Measurements from ENCODE around the gene PPM1B.

The PPM1B gene

DNA sequence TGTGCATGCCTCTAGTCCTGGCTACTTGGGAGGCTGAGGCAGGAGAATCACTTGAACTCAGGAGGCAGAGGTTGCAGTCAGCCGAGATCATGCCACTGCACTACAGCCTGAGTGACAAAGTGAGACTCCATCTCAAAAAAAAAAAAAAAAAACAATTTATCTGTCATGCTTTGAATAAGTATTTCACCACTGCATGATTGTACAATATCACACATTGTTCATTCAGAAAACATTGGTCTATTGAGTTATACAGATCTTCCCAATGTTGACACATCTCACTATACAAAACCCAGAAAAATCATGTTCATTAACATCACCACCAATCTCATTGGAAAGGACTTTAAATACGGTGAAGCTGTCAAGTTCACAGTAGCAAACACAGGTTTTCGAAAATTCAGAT is 46.8 kb upstream of the PPM1B start:
- ATAC-seq (ENCODE audit: insufficient read depth, low read depth) (no peak), DNase-seq (no peak)
- no peak overlapping the region for H3K27ac ChIP-seq (ENCODE audit: low read length)
- no peak overlapping the region for H3K9ac ChIP-seq (ENCODE audit: low read depth, low read length)
- TF ChIP-seq, protein P1, sequence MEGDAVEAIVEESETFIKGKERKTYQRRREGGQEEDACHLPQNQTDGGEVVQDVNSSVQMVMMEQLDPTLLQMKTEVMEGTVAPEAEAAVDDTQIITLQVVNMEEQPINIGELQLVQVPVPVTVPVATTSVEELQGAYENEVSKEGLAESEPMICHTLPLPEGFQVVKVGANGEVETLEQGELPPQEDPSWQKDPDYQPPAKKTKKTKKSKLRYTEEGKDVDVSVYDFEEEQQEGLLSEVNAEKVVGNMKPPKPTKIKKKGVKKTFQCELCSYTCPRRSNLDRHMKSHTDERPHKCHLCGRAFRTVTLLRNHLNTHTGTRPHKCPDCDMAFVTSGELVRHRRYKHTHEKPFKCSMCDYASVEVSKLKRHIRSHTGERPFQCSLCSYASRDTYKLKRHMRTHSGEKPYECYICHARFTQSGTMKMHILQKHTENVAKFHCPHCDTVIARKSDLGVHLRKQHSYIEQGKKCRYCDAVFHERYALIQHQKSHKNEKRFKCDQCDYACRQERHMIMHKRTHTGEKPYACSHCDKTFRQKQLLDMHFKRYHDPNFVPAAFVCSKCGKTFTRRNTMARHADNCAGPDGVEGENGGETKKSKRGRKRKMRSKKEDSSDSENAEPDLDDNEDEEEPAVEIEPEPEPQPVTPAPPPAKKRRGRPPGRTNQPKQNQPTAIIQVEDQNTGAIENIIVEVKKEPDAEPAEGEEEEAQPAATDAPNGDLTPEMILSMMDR (IDR thresholded peaks at IDR 0.05; ENCODE audit: borderline replicate concordance, extremely low read depth, low read length, poor library complexity, severe bottlenecking): no peak
- no peak for TF ChIP-seq EZH2 (IDR thresholded peaks at IDR 0.05; ENCODE audit: borderline replicate concordance, low read depth, low read length, severe bottlenecking)
- H3K4me2 ChIP-seq (ENCODE audit: insufficient read depth, low read length): no peak overlapping the region
- H3K4me1 ChIP-seq (ENCODE audit: insufficient read depth, low read length): peaks cover 17% of the 10 kb centered on the region
- no peak overlapping the region for H2AFZ ChIP-seq (ENCODE audit: low read depth, low read length)
- H3K4me3 ChIP-seq (ENCODE audit: low read depth in 1 of 2, low read length in 2 of 2): no peak overlapping the region
- no peaks in the 10 kb centered on the region for H3K27me3 ChIP-seq (ENCODE audit: insufficient read depth, low read length, poor library complexity)
- H3K9me3 ChIP-seq (ENCODE audit: insufficient read depth, low read length, severe bottlenecking): no peaks in the 10 kb centered on the region
- H3K79me2 ChIP-seq (ENCODE audit: insufficient read depth, low read length): no peaks in the 10 kb centered on the region
- no peaks in the 10 kb centered on the region for H4K20me1 ChIP-seq (ENCODE audit: insufficient read depth, low read length)
- H3K36me3 ChIP-seq (ENCODE audit: insufficient read depth, low read length): no peaks in the 10 kb centered on the region

DNA sequence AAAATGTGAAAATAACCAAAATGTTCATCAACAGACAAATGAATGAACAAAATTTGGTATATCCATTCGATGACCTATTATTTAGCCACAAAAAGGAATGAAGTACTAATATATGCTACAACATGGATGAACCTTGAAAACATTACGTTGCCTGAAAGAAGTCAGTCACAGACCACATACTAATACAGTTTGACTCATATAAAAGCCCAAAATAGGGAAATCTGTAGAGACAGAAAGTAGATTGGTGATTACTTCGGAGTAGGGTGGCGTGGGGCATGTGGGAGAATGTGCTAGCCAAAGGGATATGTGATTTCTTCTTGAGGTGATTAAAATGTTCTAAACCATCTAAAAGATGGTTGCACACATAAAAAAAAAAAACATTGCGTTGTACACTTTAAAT is 44.2 kb upstream of the PPM1B start:
- TF ChIP-seq, protein P1 (IDR thresholded peaks at IDR 0.05; ENCODE audit: borderline replicate concordance, extremely low read depth, low read length, poor library complexity, severe bottlenecking): no peak
- no peak for TF ChIP-seq EZH2 (IDR thresholded peaks at IDR 0.05; ENCODE audit: borderline replicate concordance, low read depth, low read length, severe bottlenecking)
- Histone ChIP-seq H3K9me3 (ENCODE audit: insufficient read depth, low read length, severe bottlenecking) (no peaks in the 10 kb centered on the region), H2AFZ (ENCODE audit: low read depth, low read length) (no peak overlapping the region), H3K27me3 (ENCODE audit: insufficient read depth, low read length, poor library complexity) (no peaks in the 10 kb centered on the region), H3K36me3 (ENCODE audit: insufficient read depth, low read length) (no peaks in the 10 kb centered on the region), H3K9ac (ENCODE audit: low read depth, low read length) (no peak overlapping the region), H4K20me1 (ENCODE audit: insufficient read depth, low read length) (no peaks in the 10 kb centered on the region), H3K4me3 (ENCODE audit: low read depth in 1 of 2, low read length in 2 of 2) (no peak overlapping the region), H3K4me1 (ENCODE audit: insufficient read depth, low read length) (peaks cover 17% of the 10 kb centered on the region), H3K79me2 (ENCODE audit: insufficient read depth, low read length) (no peaks in the 10 kb centered on the region), H3K27ac (ENCODE audit: low read length) (no peak overlapping the region), H3K4me2 (ENCODE audit: insufficient read depth, low read length) (no peak overlapping the region)
- ATAC-seq (ENCODE audit: insufficient read depth, low read depth) (no peak), DNase-seq (no peak)

DNA sequence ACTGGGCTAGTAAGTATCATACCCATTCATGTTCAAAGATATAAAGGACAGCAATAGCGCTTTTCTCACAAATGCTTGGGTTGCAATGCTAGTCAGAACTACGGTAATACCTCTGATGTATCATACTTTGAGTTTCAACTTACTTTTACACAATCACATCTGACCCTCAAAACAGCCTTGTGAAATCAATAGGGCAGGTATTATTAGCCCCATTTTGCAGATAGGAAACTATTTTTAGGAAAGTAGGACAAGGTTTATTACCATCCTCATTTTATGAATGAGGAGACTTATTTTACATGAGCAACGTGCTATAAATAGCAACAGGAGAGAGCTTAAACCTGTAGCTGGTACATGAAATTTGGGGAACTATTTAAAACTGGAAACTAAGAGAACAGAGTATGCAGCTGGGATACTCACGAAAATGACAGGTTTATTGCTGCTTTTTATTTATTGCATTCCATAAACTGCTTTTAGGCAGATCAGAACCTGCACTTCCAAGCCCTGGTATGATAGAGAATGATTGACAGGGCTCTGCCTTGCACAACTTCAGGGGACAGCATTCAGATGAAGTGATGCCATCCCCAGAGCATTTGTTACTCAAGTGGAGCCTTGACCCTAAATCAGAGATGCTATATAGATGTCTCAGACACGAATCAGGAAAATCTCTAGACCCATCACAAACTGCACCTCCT is 42.4 kb upstream of the PPM1B start:
- Histone ChIP-seq H2AFZ (ENCODE audit: low read depth, low read length) (no peak overlapping the region), H3K79me2 (ENCODE audit: insufficient read depth, low read length) (no peaks in the 10 kb centered on the region)

More for the DNA sequence above, 42.4 kb upstream of the PPM1B start:
- Histone ChIP-seq H3K36me3 (ENCODE audit: insufficient read depth, low read length) (no peaks in the 10 kb centered on the region), H3K4me1 (ENCODE audit: insufficient read depth, low read length) (peaks cover 2% of the 10 kb centered on the region; the same call in 1 of the 2 replicates), H3K27ac (ENCODE audit: low read length) (no peak overlapping the region), H3K4me3 (ENCODE audit: low read depth in 1 of 2, low read length in 2 of 2) (no peak overlapping the region), H3K27me3 (ENCODE audit: insufficient read depth, low read length, poor library complexity) (no peaks in the 10 kb centered on the region), H3K9me3 (ENCODE audit: insufficient read depth, low read length, severe bottlenecking) (no peaks in the 10 kb centered on the region), H3K9ac (ENCODE audit: low read depth, low read length) (no peak overlapping the region), H3K4me2 (ENCODE audit: insufficient read depth, low read length) (no peak overlapping the region), H4K20me1 (ENCODE audit: insufficient read depth, low read length) (no peaks in the 10 kb centered on the region)
- no peak for TF ChIP-seq EZH2 (IDR thresholded peaks at IDR 0.05; ENCODE audit: borderline replicate concordance, low read depth, low read length, severe bottlenecking)
- TF ChIP-seq, protein P1 (IDR thresholded peaks at IDR 0.05; ENCODE audit: borderline replicate concordance, extremely low read depth, low read length, poor library complexity, severe bottlenecking): no peak
- no peak for ATAC-seq (ENCODE audit: insufficient read depth, low read depth)
- no peak for DNase-seq

All from DND-41 (cell line).